Activated CD8-positive, alpha-beta memory T cell treated with anti-CD3 and anti-CD28 coated beads, Interleukin-2, amount 50 U/mL, for 24 hours (primary cell): ENCODE results near the gene EXOC8.

Source experiments
- DNase-seq: peaks from one replicate; pipeline ENCODE4 v3.0.0-alpha.2; 2020; ENCODE audit errors: extremely low read depth

EXOC8 gene

DNA sequence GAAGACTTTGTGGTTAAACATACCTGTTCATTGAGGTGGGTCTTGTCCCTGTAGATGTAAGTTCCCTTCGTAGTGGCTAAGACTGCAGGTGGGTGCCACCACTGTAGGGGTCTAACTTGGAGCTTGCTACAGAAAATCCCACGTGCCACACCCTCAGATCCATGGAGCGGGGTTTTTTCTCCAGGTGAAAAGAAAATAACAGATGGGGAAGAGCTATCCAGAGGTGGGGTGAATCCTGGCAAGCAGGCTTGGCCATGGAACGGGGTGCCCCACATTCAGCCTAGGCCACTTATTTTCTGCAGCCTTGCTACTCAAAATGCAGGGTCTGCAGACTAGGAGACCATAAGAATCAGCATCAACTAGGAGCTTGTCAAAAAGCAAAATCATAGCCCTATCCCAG is 24.0 kb downstream of the EXOC8 start:
- DNase-seq: no peak

- DNase-seq: no peak
These were observed 25.2 kb downstream of the EXOC8 start for GRCh38 chr1:231312432-231312788.

DNA sequence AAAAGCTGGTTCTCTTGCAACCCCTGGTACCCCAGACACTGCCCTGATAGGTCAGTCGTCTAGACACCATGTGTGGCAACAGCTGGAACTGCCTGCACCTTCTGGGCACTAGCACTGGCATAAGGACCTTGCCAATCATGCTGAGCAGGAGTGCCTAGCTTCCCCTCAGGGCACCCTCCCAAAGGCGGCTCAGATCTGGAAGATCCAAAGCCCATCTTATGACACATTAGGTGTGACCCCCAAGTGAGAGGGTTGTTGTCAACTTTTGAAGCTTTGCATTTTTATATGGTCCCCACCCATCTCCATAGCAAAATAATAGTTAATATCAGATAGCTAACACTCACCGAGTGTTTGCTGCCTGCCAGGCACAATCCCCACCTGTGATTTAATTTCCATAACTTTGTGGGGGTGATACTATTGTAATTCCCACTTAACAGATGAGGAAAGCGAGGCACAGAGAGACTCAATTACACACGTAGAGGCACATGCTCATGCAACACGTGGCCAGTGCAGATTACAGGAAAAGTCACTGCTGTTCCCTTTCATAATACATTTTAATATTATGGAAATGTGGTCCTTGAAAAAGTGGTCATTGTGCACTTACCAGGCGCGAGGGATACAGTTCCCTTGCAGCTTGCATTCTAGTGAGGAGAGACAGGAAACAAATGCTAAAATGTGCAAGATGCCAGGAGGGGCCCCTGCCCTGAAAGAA is 25.8 kb downstream of the EXOC8 start:
- DNase-seq: no peak

GRCh38 chr1:231310391-231310934 is 27.2 kb downstream of the EXOC8 start:
- DNase-seq: no peak

- DNase-seq: no peak
These were observed 35.7 kb downstream of the EXOC8 start for GRCh38 chr1:231301990-231302389.

- no peak for DNase-seq
These were observed 41.7 kb downstream of the EXOC8 start for GRCh38 chr1:231295938-231296337.

- DNase-seq: no peak
These were observed 51.0 kb downstream of the EXOC8 start for GRCh38 chr1:231286603-231287002.

GRCh38 chr1:231284441-231284840 is 53.2 kb downstream of the EXOC8 start:
- no peak for DNase-seq
